GM10266 (cell line): ENCODE data around the gene CAND2.

Source experiments
- DNase-seq: peaks from one replicate; pipeline ENCODE4 v3.0.0; 2012; ENCODE audit errors: extremely low spot score
- TF ChIP-seq, protein P1 (sequence below): IDR thresholded peaks from 2 replicates; pipeline ENCODE4 v1.5.1; 2012; ENCODE audit warnings: mild to moderate bottlenecking, low read depth; ENCODE audit not compliant: control insufficient read depth, insufficient read depth; ENCODE audit errors: missing control alignments

Gene CAND2

DNA sequence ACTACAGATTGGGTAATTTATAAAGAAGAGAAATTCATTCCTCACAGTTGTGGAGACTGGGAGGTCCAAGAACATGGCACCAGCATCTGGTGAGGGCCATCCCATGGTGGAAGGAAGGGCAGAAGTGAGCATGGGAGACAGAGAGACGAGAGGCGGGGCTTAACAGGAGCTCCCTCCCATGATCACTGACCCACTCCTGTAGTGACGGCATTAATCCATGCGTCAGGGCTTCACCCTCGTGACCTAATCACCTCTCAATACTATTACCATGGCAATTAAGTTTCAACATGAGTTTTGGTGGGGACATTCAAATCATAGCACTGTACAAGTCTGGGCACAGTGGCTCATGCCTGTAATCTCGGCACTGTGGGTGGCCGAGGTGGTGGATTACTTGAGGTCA, 27.8 kb downstream of the CAND2 start:
- TF ChIP-seq, protein P1, sequence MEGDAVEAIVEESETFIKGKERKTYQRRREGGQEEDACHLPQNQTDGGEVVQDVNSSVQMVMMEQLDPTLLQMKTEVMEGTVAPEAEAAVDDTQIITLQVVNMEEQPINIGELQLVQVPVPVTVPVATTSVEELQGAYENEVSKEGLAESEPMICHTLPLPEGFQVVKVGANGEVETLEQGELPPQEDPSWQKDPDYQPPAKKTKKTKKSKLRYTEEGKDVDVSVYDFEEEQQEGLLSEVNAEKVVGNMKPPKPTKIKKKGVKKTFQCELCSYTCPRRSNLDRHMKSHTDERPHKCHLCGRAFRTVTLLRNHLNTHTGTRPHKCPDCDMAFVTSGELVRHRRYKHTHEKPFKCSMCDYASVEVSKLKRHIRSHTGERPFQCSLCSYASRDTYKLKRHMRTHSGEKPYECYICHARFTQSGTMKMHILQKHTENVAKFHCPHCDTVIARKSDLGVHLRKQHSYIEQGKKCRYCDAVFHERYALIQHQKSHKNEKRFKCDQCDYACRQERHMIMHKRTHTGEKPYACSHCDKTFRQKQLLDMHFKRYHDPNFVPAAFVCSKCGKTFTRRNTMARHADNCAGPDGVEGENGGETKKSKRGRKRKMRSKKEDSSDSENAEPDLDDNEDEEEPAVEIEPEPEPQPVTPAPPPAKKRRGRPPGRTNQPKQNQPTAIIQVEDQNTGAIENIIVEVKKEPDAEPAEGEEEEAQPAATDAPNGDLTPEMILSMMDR = no peak
- no peak for DNase-seq

DNA sequence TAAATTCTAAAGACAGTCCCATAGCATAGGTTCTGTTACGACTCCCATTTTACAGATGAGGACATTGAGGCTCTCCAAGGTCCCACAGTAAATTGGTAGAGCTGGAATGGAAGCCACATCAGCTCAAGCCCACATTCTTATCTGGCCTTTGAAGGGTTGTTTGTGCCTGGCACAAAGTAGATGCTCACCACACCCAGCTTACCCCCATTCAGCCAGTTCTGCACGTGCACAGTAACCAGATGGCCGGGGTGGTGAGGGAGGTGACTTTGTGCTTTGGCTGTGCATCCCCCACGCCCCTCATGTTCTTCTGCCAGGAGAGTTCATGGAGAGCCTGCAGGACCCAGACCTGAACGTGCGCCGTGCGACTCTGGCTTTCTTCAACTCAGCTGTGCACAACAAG, 28.7 kb downstream of the CAND2 start:
- TF ChIP-seq, protein P1 = no peak
- no peak for DNase-seq

GRCh38 chr3:12828751-12829150, 32.3 kb downstream of the CAND2 start:
- TF ChIP-seq, protein P1 = no peak
- DNase-seq = no peak

GRCh38 chr3:12829404-12829803, 32.9 kb downstream of the CAND2 start:
- TF ChIP-seq, protein P1 = no peak
- no peak for DNase-seq

GRCh38 chr3:12829886-12830784, 33.7 kb downstream of the CAND2 start:
- TF ChIP-seq, protein P1 = no peak
- DNase-seq = no peak

DNA sequence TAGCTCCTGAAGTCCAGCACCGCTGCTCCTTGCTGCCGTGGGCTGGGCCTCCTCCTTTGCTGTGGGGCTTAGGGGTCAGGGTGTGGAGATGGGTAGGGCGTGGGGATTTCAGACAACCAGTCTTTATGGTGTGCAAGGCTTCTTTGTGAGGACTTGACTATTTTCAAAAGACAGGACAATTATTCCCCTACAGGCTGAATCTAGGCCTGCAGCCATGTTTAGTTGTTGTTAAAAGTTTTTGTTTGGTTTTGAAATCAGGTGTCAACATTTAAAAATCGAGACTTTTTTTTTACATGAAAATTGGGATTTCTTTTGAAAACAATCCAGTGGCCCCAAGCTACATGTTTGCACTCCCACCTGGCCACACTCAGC, 34.3 kb downstream of the CAND2 start:
- DNase-seq = no peak
- TF ChIP-seq, protein P1 = no peak

GRCh38 chr3:12831301-12831866, 34.9 kb downstream of the CAND2 start:
- TF ChIP-seq, protein P1 = no peak
- DNase-seq = no peak
